ENCODE measurements around the gene MCCC1.

Gene MCCC1

GRCh38 chr3:183008800-183009199 is 90.5 kb downstream of the MCCC1 start:
- TF ChIP-seq POLR2AphosphoS5 (IDR thresholded peaks at IDR 0.05; ENCODE audit: low read depth, low read length) (no peak), SIN3A (IDR thresholded peaks at IDR 0.05; ENCODE audit: borderline replicate concordance, insufficient read depth, low read length) (no peak), REST (IDR thresholded peaks at IDR 0.05; ENCODE audit: insufficient read depth in 1 of 2, low read depth in 2 of 2, low read length in 2 of 2) (no peak), TAF1 (IDR thresholded peaks at IDR 0.05; ENCODE audit: borderline replicate concordance, insufficient read depth, low read length) (no peak), FOXP2 (optimal IDR thresholded peaks at IDR 0.05; ENCODE audit: borderline replicate concordance, extremely low read depth, extremely low read length, insufficient read depth) (no peak)

GRCh38 chr3:183008303-183008702 is 91.0 kb downstream of the MCCC1 start:
- no peak for TF ChIP-seq FOXP2 (optimal IDR thresholded peaks at IDR 0.05; ENCODE audit: borderline replicate concordance, extremely low read depth, extremely low read length, insufficient read depth)

- TF ChIP-seq TAF1 (IDR thresholded peaks at IDR 0.05; ENCODE audit: borderline replicate concordance, insufficient read depth, low read length), result no peak
- TF ChIP-seq POLR2AphosphoS5 (IDR thresholded peaks at IDR 0.05; ENCODE audit: low read depth, low read length), result no peak
- TF ChIP-seq SIN3A (IDR thresholded peaks at IDR 0.05; ENCODE audit: borderline replicate concordance, insufficient read depth, low read length), result no peak
- no peak for TF ChIP-seq FOXP2 (optimal IDR thresholded peaks at IDR 0.05; ENCODE audit: borderline replicate concordance, extremely low read depth, extremely low read length, insufficient read depth)
- no peak for TF ChIP-seq REST (IDR thresholded peaks at IDR 0.05; ENCODE audit: insufficient read depth in 1 of 2, low read depth in 2 of 2, low read length in 2 of 2)
These were observed 92.8 kb downstream of the MCCC1 start for GRCh38 chr3:183006396-183007002.

GRCh38 chr3:182999767-183000166 is 99.5 kb downstream of the MCCC1 start:
- no peak for TF ChIP-seq TAF1 (IDR thresholded peaks at IDR 0.05; ENCODE audit: borderline replicate concordance, insufficient read depth, low read length)
- no peak for TF ChIP-seq POLR2AphosphoS5 (IDR thresholded peaks at IDR 0.05; ENCODE audit: low read depth, low read length)
- TF ChIP-seq FOXP2 (optimal IDR thresholded peaks at IDR 0.05; ENCODE audit: borderline replicate concordance, extremely low read depth, extremely low read length, insufficient read depth), result no peak
- TF ChIP-seq SIN3A (IDR thresholded peaks at IDR 0.05; ENCODE audit: borderline replicate concordance, insufficient read depth, low read length), result no peak
- no peak for TF ChIP-seq REST (IDR thresholded peaks at IDR 0.05; ENCODE audit: insufficient read depth in 1 of 2, low read depth in 2 of 2, low read length in 2 of 2)

GRCh38 chr3:182989566-182989965 is 109.7 kb downstream of the MCCC1 start:
- TF ChIP-seq TAF1 (IDR thresholded peaks at IDR 0.05; ENCODE audit: borderline replicate concordance, insufficient read depth, low read length) (no peak), POLR2AphosphoS5 (IDR thresholded peaks at IDR 0.05; ENCODE audit: low read depth, low read length) (no peak), REST (IDR thresholded peaks at IDR 0.05; ENCODE audit: insufficient read depth in 1 of 2, low read depth in 2 of 2, low read length in 2 of 2) (no peak), FOXP2 (optimal IDR thresholded peaks at IDR 0.05; ENCODE audit: borderline replicate concordance, extremely low read depth, extremely low read length, insufficient read depth) (no peak), SIN3A (IDR thresholded peaks at IDR 0.05; ENCODE audit: borderline replicate concordance, insufficient read depth, low read length) (no peak)
